ENCODE results near the gene RSBN1.

The RSBN1 gene

DNA sequence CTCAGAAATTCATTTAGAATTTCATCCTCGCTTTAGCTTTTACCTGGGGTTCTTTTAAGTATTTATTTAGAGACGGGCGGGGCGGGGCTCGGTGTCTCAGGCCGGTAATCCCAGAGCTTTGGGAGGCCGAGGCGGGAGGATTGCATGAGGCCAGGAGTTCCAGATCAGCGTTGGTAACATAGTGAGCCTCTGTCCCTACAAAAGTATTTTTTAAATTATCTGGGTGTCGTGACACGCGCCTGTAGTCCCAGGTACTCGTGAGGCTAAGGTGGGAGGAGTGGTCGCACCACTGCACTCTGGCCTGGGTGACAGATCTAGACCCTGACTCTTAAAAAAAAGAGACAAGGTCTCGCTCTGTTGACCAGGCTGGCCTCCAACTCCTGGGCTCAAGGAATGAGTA is 942 bp upstream of the RSBN1 start:
- no peak for DNase-seq (ENCODE audit: low read depth)
- no peak for TF ChIP-seq CTCF (IDR thresholded peaks at IDR 0.05; ENCODE audit: insufficient read depth, low read depth, low read length, missing control alignments)
- H3K4me3 ChIP-seq (ENCODE audit: low read length): no peak overlapping the region

GRCh38 chr1:113812661-113813135 is 422 bp upstream of the RSBN1 start:
- H3K4me3 ChIP-seq (ENCODE audit: low read length): peak overlapping the region; percentile 90
- no peak for DNase-seq (ENCODE audit: low read depth)
- TF ChIP-seq CTCF (IDR thresholded peaks at IDR 0.05; ENCODE audit: insufficient read depth, low read depth, low read length, missing control alignments): no peak

DNA sequence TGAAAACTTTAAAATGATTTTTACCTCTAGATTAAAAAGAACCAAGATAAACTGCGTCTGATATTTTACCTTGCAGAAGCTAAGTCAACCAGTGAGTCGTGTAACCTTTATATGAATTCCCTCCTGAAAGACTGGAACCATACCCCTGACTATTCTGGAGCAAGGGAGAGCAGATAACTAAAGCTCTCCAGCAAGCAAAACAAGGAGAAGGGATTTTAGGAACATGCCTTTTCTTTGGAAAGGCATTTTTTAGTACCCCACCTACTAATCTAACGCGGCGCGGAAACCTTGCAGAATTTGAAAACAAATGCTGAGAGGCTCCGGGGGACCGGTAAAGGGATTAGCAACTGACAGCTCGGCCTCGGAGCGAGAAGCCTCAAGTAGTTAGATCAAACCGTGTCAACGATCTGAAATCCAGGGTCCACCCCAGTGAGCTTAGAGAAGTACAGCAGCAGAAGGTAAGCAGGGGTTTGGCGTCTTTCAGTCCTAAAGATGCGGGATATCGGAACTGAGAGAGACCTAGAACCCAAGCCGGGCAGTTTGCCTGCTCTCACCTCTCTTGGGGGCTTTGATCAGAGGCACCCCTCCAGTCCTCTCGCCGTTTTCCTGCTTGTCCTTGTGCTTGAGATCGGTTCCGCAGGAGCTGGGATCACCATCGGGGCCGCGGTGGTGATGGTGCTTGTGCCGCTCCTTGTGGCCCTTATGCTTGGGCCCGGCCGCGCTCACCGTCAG is 954 bp downstream of the RSBN1 start:
- peak; percentile 26 for DNase-seq (ENCODE audit: low read depth)
- TF ChIP-seq CTCF (IDR thresholded peaks at IDR 0.05; ENCODE audit: insufficient read depth, low read depth, low read length, missing control alignments): no peak
- H3K4me3 ChIP-seq (ENCODE audit: low read length): peak overlapping the region; percentile 90

- no peak for TF ChIP-seq CTCF (IDR thresholded peaks at IDR 0.05; ENCODE audit: insufficient read depth, low read depth, low read length, missing control alignments)
- peak overlapping the region; percentile 90 for H3K4me3 ChIP-seq (ENCODE audit: low read length)
- DNase-seq (ENCODE audit: low read depth): no peak
Measured at GRCh38 chr1:113809670-113810602, 2.3 kb downstream of the RSBN1 start.

DNA sequence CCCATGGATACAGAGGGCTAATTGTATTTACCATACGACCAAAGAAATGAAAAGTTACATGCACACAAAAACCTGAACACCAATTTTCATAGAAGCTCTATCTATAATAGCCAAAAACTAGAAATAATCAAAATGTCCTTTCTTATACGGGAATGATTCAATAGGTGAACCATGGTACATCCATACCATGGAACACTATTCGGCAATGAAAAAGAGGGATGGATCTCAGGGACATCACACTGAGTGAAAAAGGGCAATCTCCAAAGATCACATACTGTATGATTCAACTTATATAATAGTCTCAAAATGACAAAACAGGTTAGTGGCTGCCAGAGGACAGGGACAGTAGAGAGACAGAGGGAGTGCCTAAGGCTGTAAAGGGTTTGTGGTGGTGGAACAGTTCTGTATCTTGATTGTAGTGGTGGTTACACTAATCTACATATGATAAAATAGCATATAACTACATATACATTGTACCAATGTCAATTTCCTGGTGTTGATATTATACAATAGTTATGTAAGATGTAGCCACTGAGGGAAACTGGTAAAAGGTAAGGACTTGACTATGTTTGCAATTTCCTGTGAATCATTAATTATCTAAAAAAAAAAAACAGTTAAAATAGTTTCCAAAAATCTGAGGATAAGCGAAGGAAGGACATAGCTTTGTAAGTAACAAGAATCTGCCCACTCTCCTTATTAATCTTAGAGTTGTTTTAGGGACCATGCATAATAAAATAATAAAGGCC is 3.7 kb downstream of the RSBN1 start:
- TF ChIP-seq CTCF (IDR thresholded peaks at IDR 0.05; ENCODE audit: insufficient read depth, low read depth, low read length, missing control alignments): no peak
- no peak overlapping the region for H3K4me3 ChIP-seq (ENCODE audit: low read length)
- peak; percentile 38 for DNase-seq (ENCODE audit: low read depth)

GRCh38 chr1:113805639-113806038 is 6.6 kb downstream of the RSBN1 start:
- no peak overlapping the region for H3K4me3 ChIP-seq (ENCODE audit: low read length)
- no peak for TF ChIP-seq CTCF (IDR thresholded peaks at IDR 0.05; ENCODE audit: insufficient read depth, low read depth, low read length, missing control alignments)
- peak; percentile 38 for DNase-seq (ENCODE audit: low read depth)

Data from epithelial cell of esophagus (primary cell).